H1 (cell line): Measurements from ENCODE around the gene PHC3. TPM values are rescaled to one million over a fixed set of nuclear protein-coding genes. Genes with fewer than 3 reads are reported as not detected.

Experiments used
- CTCF ChIA-PET: fragments of 300-600 bp; sonication (Branson Sonifier 250); formaldehyde crosslinking; loops from one replicate; lab custom pipeline; 2021; ENCODE audit not compliant: partially characterized antibody; lab: Charles Lee
- POLR2A ChIA-PET: fragments of 300-600 bp; sonication (Branson Sonifier 250); formaldehyde crosslinking; loops from one replicate; lab custom pipeline; 2021; ENCODE audit warnings: inconsistent platforms; ENCODE audit not compliant: partially characterized antibody; lab: Charles Lee
- DNase-seq, 2 experiments: peaks; one replicate each; pipeline versions ENCODE4 v3.0.0 to v3.0.0-alpha.2; 2010 to 2022; ENCODE audit warnings: low spot score in 2 of 2, low read depth in 1 of 2, mixed read lengths in 1 of 2
- FAIRE-seq: peaks from 2 replicates; lab custom pipeline; 2011; peaks lifted over from hg19 to GRCh38; lab: Jason Lieb, UNC
- H2AFZ ChIP-seq: 2 replicates; pipeline ENCODE4 v1.8.1; 2012; ENCODE audit warnings: low read length, inconsistent platforms
- H2AK5ac ChIP-seq: 2 replicates; pipeline ENCODE4 v1.6.1; 2013; ENCODE audit warnings: low read depth, low read length
- H2BK120ac ChIP-seq: replicated peaks from 2 replicates; pipeline ENCODE3; 2013; ENCODE audit warnings: low read depth, low read length, inconsistent platforms
- H2BK12ac ChIP-seq: 2 replicates; pipeline ENCODE4 v1.6.1; 2013; ENCODE audit warnings: low read depth, low read length
- H2BK15ac ChIP-seq: 2 replicates; pipeline ENCODE4 v1.6.1; 2013; ENCODE audit warnings: low read length
- H2BK20ac ChIP-seq: 2 replicates; pipeline ENCODE4 v1.6.1; 2013; ENCODE audit warnings: low read length
- H2BK5ac ChIP-seq: 2 replicates; pipeline ENCODE4 v1.6.1; 2013; ENCODE audit warnings: low read depth, low read length
- H3K14ac ChIP-seq: 2 replicates; pipeline ENCODE4 v1.6.1; 2013; ENCODE audit warnings: inconsistent platforms; ENCODE audit not compliant: insufficient read length
- H3K18ac ChIP-seq: 2 replicates; pipeline ENCODE4 v1.6.1; 2013; ENCODE audit warnings: low read length; ENCODE audit errors: extremely low read depth
- H3K23ac ChIP-seq: 2 replicates; pipeline ENCODE4 v1.6.1; 2013; ENCODE audit warnings: inconsistent platforms; ENCODE audit not compliant: insufficient read length
- H3K23me2 ChIP-seq: 2 replicates; pipeline ENCODE4 v1.6.1; 2013; ENCODE audit warnings: low read depth, low read length
- H3K27ac ChIP-seq: 2 replicates; pipeline ENCODE4 v1.6.1; 2011; ENCODE audit warnings: low read depth, low read length, inconsistent platforms
- H3K27me3 ChIP-seq, 4 experiments: replicated peaks in 1 of 4; 1 replicate in 1 of 4; 2 replicates in 3 of 4; pipeline versions ENCODE4 v1.6.1 to v1.8.1; 2011 to 2013; ENCODE audit warnings: low read length in 3 of 4, mild to moderate bottlenecking in 3 of 4, inconsistent platforms in 2 of 4, mixed read lengths in 2 of 4, moderate library complexity in 1 of 4; ENCODE audit not compliant: control insufficient read depth in 3 of 4, insufficient read depth in 3 of 4; ENCODE audit errors: extremely low read depth in 1 of 4
- H3K36me3 ChIP-seq, 4 experiments: 2 replicates each; pipeline versions ENCODE4 v1.6.1 to v1.8.1; 2011 to 2013; ENCODE audit warnings: mild to moderate bottlenecking in 4 of 4, low read length in 3 of 4, moderate library complexity in 2 of 4, control low read depth in 1 of 4, inconsistent platforms in 1 of 4; ENCODE audit not compliant: insufficient read depth in 4 of 4, control insufficient read depth in 2 of 4
- H3K4ac ChIP-seq: replicated peaks from 2 replicates; pipeline ENCODE3; 2013; ENCODE audit warnings: low read length, low read depth, mixed read lengths, inconsistent platforms; ENCODE audit not compliant: insufficient read length
- H3K4me1 ChIP-seq, 4 experiments: replicated peaks in 1 of 4; 1 replicate in 1 of 4; 2 replicates in 3 of 4; pipeline versions ENCODE4 v1.6.1 to v1.8.1; 2011 to 2013; ENCODE audit warnings: low read length in 3 of 4, inconsistent platforms in 2 of 4, mixed read lengths in 1 of 4; ENCODE audit not compliant: insufficient read depth in 4 of 4, control insufficient read depth in 3 of 4
- H3K4me2 ChIP-seq, 2 experiments: 2 replicates each; pipeline versions ENCODE4 v1.6.1 to v1.8.1; 2011 to 2013; ENCODE audit warnings: low read depth in 2 of 2, low read length in 2 of 2, control low read depth in 1 of 2, inconsistent platforms in 1 of 2, mild to moderate bottlenecking in 1 of 2; ENCODE audit not compliant: insufficient read depth in 1 of 2
- H3K4me3 ChIP-seq, 4 experiments: fragments of 200-600, 300-600 bp in 1 of 4; sonication (generic), shearing (Covaris generic), sonication (Bioruptor Twin) in 1 of 4; 2 replicates each; pipeline versions ENCODE4 v1.5.1 to v1.8.1; 2011 to 2016; ENCODE audit warnings: low read length in 4 of 4, low read depth in 3 of 4, control low read depth in 2 of 4, inconsistent platforms in 2 of 4, mild to moderate bottlenecking in 2 of 4, mixed read lengths in 1 of 4, moderate library complexity in 1 of 4; ENCODE audit not compliant: insufficient read depth in 2 of 4; ENCODE audit errors: extremely low read depth in 1 of 4
- H3K56ac ChIP-seq: replicated peaks from 2 replicates; pipeline ENCODE3; 2013; ENCODE audit warnings: low read depth, mild to moderate bottlenecking, mixed read lengths, low read length, inconsistent platforms; ENCODE audit not compliant: insufficient read length
- H3K79me1 ChIP-seq: 2 replicates; pipeline ENCODE4 v1.6.1; 2013; ENCODE audit warnings: low read depth, low read length, control low read depth
- H3K79me2 ChIP-seq, 2 experiments: 2 replicates each; pipeline versions ENCODE4 v1.6.1 to v1.8.1; 2012 to 2013; ENCODE audit warnings: low read length in 2 of 2, mild to moderate bottlenecking in 2 of 2, inconsistent platforms in 1 of 2; ENCODE audit not compliant: insufficient read depth in 2 of 2, control insufficient read depth in 1 of 2
- H3K9ac ChIP-seq, 4 experiments: replicated peaks in 1 of 4; 1 replicate in 1 of 4; 2 replicates in 3 of 4; pipeline versions ENCODE4 v1.6.1 to v1.8.1; 2011 to 2013; ENCODE audit warnings: low read depth in 3 of 4, low read length in 3 of 4, control low read depth in 2 of 4, mild to moderate bottlenecking in 2 of 4, moderate library complexity in 2 of 4, inconsistent platforms in 1 of 4; ENCODE audit errors: extremely low read depth in 1 of 4
- H3K9me3 ChIP-seq, 2 experiments: 2 replicates each; pipeline versions ENCODE4 v1.6.1 to v1.8.1; 2012 to 2013; ENCODE audit warnings: mild to moderate bottlenecking in 2 of 2, moderate library complexity in 2 of 2, control low read depth in 1 of 2, inconsistent platforms in 1 of 2, low read depth in 1 of 2, low read length in 1 of 2, mixed read lengths in 1 of 2; ENCODE audit not compliant: insufficient read depth in 2 of 2
- H4K20me1 ChIP-seq, 2 experiments: replicated peaks in 1 of 2; 2 replicates each; pipeline versions ENCODE3 to v1.8.1; 2011 to 2013; ENCODE audit warnings: inconsistent platforms in 2 of 2, low read length in 2 of 2, mild to moderate bottlenecking in 1 of 2; ENCODE audit not compliant: insufficient read depth in 2 of 2, control insufficient read depth in 1 of 2
- H4K5ac ChIP-seq: 2 replicates; pipeline ENCODE4 v1.6.1; 2013; ENCODE audit warnings: low read length, low read depth, mixed read lengths, inconsistent platforms; ENCODE audit not compliant: insufficient read length
- H4K8ac ChIP-seq: 2 replicates; pipeline ENCODE4 v1.8.0; 2013; ENCODE audit warnings: mild to moderate bottlenecking, moderate library complexity, low read length, inconsistent platforms; ENCODE audit not compliant: insufficient read depth; ENCODE audit errors: extremely low read depth
- H4K91ac ChIP-seq: replicated peaks from 2 replicates; pipeline ENCODE3; 2013; ENCODE audit warnings: low read length, mixed read lengths, inconsistent platforms; ENCODE audit not compliant: insufficient read length
- WGBS, 2 experiments: shearing (Covaris generic) in 1 of 2; methylation state at CpG; one replicate each; pipeline versions ENCODE4 v1.1.6 to v1.1.7; 2013 to 2015; ENCODE audit warnings: low lambda C conversion rate in 2 of 2, mixed read lengths in 2 of 2, inconsistent platforms in 1 of 2, low coverage in 1 of 2, missing lambda C conversion rate in 1 of 2; ENCODE audit not compliant: insufficient replicate concordance in 2 of 2, insufficient coverage in 1 of 2, insufficient read length in 1 of 2; ENCODE audit errors: extremely low coverage in 1 of 2, missing lambda C conversion rate in 1 of 2; 5-methylcytosine and 5-hydroxymethylcytosine counted together
- polyA plus RNA-seq, 7 experiments: library from polyadenylated mRNA; depleted of rRNA in 3 of 7; stranded (reverse) in 5 of 7; unstranded in 2 of 7; fragments of >200 nt in 5 of 7; fragments of 200-250 nt in 2 of 7; gene quantifications; 1 replicate in 5 of 7; 2 replicates in 1 of 7; 4 replicates in 1 of 7; pipeline versions ENCODE4 v1.2.1 to v1.2.3, GENCODE V29; 2011 to 2013; ENCODE audit warnings: missing spikeins in 2 of 7, mixed read lengths in 2 of 7
- total RNA-seq: library from RNA; stranded (reverse); fragmentation: NEBNext Ultra II Directional; extraction: Animal tissue kit (Norgen Biotek cat#: 25700); gene quantifications from 2 replicates; pipeline ENCODE4 v1.2.1, GENCODE V29; 2021

Gene PHC3
- total and polyA plus RNA-seq, 2 of the 8 experiments (the other 6 are each of a cell fraction or from before 2014, with no cell fraction given), result 26.4 to 29.2 TPM

DNA sequence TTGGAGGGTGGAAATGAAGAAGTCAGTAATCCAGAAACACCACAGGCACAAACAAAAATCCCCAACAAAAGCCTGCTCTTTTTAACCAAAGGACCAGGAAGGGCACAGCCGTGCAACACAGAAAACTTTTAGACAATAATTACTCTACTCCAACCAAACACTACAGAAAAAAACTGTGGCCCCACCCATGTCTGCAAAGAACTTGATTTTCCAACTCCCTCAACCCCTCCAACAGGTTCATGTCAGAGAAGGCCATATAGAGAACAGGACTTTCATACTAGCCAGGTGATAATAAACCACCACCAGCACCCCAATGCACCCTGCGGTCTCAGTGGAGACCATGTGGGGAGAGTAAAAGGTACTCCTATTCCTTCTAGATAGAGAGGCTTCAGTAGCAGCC lies 16.8 kb downstream of the PHC3 start:
- Histone ChIP-seq H4K20me1 (no peaks in the 10 kb centered on the region), H3K27ac (no peak overlapping the region), H4K91ac (no peak overlapping the region), H2AFZ (no peak overlapping the region), H2BK120ac (no peak overlapping the region), H3K4ac (no peak overlapping the region), H3K9me3 (peaks cover 3 to 5% of the 10 kb centered on the region in 2 experiments; a peak in 1 of 4 replicates), H3K23ac (no peak overlapping the region), H3K14ac (no peak overlapping the region), H3K56ac (no peak overlapping the region), H3K4me1 (no peaks in the 10 kb centered on the region), H2AK5ac (no peak overlapping the region), H3K36me3 (peaks cover 0 to 39% (median 11%) of the 10 kb centered on the region in 4 experiments; a peak in 5 of 8 replicates), H3K9ac (no peak overlapping the region), H4K8ac (no peak overlapping the region), H3K4me3 (no peak overlapping the region), H3K18ac (no peak overlapping the region), H2BK15ac (no peak overlapping the region), H3K27me3 (no peaks in the 10 kb centered on the region), H3K23me2 (no peaks in the 10 kb centered on the region; the same call in 1 of the 2 replicates), H3K79me2 (peaks cover 0 to 54% of the 10 kb centered on the region in 2 experiments; a peak in 2 of 4 replicates), H2BK5ac (no peak overlapping the region), H2BK12ac (no peak overlapping the region), H3K79me1 (no peaks in the 10 kb centered on the region; the same call in 1 of the 2 replicates), H2BK20ac (no peak overlapping the region), H4K5ac (no peak overlapping the region), H3K4me2 (no peak overlapping the region)
- POLR2A ChIA-PET, result interaction anchor here (1.9 kb wide), 1 partner anchor 9 kb away, joined by 5 read pairs; no protein-coding TSS in a partner anchor
- WGBS, 2 experiments, result 90% methylated on average over 2 of the region's 2 CpGs; no CpG with 5 or more reads in 1 of the 2 experiments
- FAIRE-seq, result no peak
- DNase-seq, result no peak
- CTCF ChIA-PET, result no interaction called here
